NAMALWA (cell line): Measurements from ENCODE around the gene RCC1.
A peak's percentile ranks its signal among the peaks of the same experiment; 100 is the strongest.
"Not testable (repeated sequence)": the region's sequence is repeated elsewhere in the genome, so short reads cannot be mapped to it uniquely, and the experiment has no call there.

ENCODE experiments used
- DNase-seq: peaks from one replicate; pipeline ENCODE4 v3.0.0-alpha.2; 2015; ENCODE audit warnings: low spot score

The RCC1 gene

GRCh38 chr1:28545246-28545628, 39.4 kb downstream of the RCC1 start:
- no peak for DNase-seq

GRCh38 chr1:28548318-28548717, 42.5 kb downstream of the RCC1 start:
- DNase-seq = no peak

GRCh38 chr1:28551381-28551780, 45.5 kb downstream of the RCC1 start:
- DNase-seq = no peak

DNA sequence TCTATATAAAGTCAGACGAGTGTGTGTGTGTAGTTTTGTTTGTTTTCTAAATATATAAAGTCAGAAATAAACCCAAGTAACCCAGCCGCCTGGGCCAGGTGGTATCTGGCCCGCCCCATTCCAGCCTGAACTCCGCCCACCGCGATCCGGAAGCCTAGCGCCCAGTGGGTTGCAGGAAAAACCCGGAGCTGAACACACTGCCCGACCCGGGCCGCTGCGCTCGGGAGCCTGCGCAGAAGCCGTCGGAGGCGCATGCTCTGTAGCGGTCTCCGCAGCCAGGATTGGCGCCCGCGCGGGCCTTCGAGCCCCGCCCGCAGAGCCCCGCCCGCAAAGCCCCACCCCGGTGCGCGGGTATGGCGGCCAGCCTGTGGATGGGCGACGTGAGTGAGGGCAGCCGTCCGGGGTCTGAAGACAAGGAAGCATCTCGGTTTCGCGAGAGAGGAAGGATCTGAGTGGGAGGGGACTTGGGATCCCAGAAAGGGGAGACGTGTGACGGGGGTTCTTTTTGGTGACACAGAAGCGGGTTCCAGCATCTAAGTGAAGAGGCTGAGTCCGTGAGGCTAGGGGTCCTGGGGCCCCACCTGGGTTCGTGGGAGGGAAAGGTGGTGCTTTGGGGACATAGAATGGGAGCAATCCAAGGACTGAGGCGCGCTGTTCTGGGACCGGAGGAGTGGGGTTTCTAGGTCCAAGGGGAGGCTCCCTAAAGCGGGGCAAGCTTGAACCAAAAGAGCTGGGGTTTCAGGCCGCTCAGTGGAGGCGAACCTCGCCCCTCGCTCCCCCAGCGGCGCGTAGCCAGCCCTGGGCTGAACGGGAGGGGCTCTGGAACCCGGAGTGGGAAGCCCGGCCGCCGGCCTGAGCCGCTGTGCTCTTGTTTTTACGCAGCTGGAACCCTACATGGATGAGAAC, 47.2 kb downstream of the RCC1 start, which contains the start of gene TRNAU1AP:
TRNAU1AP (plus strand) TSS at position 328 of the 906 bp plus-strand sequence; CDS start at position 354, 26 bp downstream.
- peak; percentile 97 for DNase-seq

GRCh38 chr1:28560886-28561285, 55.0 kb downstream of the RCC1 start:
- DNase-seq = no peak

GRCh38 chr1:28564310-28564709, 58.5 kb downstream of the RCC1 start:
- DNase-seq = no peak

DNA sequence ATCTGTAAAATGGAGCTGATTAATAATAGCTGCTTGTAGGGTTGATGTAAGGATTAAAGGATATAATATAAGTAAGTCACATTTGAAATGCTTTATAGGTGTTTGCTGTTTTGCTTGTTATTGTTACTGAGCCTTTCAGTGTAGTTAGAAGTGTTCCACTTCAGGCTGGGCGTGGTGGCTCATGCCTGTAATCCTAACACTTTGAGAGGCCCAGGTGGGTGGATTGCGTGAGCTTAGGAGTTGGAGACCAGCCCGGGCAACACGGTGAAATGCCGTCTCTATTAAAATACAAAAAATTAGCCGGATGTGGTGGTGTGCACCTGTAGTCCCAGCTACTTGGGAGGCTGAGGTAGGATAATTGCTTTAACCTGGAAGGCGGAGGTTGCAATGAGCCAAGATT, 59.2 kb downstream of the RCC1 start:
- DNase-seq = no peak

DNA sequence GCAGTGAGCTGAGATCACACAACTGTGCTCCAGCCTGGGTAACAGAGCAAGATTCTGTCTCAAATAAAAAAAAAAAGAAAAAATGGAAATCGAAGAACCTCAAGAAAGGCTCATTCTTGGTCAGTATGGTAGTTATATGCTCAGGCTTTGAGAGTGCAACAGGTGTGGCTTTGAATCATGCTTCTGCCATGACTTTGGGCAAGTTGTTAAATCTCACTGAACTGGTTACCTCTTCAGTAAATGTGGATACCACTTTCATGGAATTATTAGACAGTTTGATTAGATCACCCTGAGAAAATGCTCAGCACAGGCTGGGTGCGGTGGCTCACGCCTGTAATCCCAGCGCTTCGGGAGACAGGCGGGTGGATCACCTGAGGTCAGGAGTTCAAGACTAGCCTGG, 59.9 kb downstream of the RCC1 start:
- DNase-seq = no peak

GRCh38 chr1:28566931-28567330, 61.1 kb downstream of the RCC1 start:
- DNase-seq = no peak

DNA sequence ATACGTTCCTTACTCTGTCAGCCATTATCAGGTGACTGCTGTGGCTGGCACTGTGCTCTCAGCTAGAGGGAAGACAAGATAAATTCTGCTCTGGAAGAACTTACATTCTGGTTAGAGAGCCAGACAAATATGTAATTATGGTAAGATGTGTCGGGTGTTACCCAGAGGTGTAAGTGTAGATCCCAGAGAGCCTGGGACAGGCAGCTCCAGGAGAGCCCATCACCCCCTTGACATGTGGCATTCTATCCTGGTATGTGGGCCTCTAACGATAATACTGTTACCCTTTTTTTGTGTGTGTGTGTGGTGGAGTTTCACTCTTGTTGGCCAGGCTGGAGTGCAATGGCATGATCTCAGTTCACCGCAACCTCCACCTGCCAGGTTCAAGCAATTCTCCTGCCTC, 66.1 kb downstream of the RCC1 start:
- DNase-seq = no peak

- DNase-seq = not testable (repeated sequence)
Measured at GRCh38 chr1:28572891-28573290, 67.0 kb downstream of the RCC1 start.

DNA sequence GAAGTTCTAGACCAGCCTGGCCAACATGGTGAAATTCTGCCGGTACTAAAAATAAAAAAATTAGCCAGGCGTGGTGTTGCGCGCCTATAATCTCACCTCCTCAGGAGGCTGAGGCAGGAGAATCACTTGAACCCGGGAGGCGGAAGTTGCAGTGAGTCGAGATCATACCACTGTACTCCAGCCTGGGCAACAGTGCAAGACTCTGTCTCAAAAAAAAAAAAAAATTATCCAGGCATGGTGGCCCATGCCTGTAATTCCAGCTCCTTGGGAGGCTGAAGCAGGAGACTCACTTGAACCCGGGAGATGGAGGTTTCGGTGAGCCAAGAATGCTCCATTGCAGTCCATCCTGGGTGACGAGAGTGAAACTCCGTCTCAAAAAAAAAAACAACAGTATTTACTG, 67.7 kb downstream of the RCC1 start:
- DNase-seq = no peak

GRCh38 chr1:28577052-28577678, 71.3 kb downstream of the RCC1 start:
- DNase-seq = peak; percentile 59

DNA sequence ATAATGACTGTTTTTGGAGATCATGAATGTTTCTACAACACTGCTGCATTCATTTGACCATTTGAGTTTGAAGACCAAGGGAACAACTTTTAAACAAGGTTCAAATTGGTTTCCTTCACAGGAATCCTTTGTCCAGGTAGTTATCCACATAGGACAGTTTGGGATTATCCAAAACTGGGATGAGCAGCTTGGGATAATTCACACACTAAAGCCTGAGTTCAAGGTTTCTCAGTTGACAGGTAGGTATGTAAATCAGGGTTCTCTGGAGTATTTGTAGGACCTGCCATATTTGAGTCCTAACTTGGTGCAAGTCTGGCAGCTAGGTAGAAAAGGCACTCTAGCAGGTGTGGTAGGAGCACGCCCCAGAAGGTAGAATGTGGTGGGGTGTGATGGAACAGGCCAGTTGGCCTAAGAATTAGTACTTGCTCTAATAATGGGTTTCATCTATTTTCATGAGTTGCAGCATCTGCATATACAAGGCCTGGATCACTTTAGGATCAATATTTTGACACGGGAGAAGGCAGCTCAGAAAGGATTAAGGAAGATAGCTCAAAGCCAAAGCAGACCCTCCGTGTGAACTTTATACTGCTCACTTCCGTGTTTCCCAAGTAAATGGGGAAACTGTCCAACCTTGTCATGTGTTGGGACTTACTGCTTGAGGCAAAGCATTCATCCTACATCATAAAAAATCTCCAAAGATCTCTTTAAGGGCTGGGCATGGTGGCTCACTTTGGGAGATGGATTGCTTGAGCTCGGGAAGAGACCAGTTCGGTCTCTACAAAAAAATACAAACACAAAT, 72.1 kb downstream of the RCC1 start:
- peak; percentile 61 for DNase-seq

DNA sequence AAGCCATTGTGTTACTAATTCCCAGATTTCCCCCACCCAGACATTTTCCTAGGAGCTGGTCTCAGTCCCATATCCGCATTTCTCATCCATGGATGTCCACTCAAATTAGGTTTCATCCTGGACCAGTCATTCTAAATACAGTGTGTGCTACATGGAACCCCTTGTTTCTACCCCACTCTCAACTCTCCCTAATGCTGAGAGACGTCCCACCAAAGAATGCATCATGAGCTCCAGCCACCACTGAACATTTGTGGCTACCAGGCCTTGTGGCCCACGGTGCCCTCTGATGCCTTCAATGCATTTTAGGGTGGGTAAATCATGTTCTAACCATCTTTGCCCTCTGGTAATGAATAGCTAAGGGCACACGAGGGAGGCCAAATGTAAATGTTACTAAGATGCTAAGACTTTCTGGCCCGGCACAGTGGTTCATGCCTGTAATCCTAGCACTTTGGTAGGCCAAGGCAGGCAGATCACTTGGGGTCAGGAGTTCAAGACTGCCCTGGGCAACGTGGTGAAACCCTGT, 72.9 kb downstream of the RCC1 start:
- no peak for DNase-seq

DNA sequence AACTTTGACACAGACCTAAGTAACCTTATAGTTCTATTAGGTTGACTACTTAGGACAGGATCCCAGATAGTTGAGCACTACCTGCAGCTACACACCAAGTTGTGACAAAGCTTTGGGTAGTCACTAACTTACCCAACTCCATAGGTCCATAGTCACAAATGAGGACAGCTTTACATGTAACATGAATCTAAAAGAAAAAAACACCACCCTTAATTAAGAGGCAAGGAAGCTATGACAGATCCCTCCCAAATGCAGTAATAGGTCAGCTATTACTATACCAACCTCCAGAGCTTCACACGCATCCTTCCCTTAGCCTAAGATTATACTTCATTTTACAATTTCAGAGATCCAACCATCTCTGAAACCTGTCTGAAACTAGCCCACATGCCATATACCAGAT, 73.6 kb downstream of the RCC1 start:
- no peak for DNase-seq

GRCh38 chr1:28580722-28581530, 75.1 kb downstream of the RCC1 start:
- DNase-seq = peak; percentile 68

DNA sequence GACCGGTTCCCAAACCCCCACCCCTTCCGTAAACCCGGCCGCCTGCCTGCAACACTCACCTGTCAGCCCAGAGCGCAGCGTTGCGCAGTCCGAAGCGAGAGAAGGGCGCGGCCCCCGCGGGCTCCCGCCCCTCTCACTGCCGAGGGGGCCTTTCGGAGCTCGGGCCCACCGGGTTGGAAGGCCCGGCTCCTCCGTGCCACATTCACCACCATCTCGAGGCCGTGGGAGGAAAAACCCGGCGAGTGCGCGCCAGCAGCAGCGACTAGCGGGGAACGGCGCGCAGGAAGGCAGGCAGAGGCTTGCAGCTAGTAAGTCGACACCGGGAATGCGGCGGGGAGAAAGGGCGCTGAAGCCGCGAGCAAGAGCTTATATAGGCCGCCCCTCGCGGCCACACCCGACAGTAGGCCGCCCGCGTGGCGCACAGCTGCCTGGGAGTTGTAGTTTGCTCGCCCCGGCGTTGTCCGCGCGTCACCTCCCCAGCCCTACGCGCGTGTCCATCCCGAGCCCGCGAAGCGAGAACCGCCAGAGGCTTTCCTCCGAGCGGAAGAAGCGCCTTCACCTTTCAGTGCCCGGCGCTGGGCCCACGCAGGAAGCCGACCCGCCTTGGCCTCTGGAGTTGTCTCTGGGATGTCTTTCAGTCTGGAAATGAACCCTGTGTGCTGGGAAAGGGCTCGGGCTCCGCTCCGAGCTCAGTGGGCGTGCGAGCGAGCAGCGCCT, 75.8 kb downstream of the RCC1 start:
- DNase-seq = peak; percentile 95

GRCh38 chr1:28582248-28582615, 76.4 kb downstream of the RCC1 start:
- no peak for DNase-seq

DNA sequence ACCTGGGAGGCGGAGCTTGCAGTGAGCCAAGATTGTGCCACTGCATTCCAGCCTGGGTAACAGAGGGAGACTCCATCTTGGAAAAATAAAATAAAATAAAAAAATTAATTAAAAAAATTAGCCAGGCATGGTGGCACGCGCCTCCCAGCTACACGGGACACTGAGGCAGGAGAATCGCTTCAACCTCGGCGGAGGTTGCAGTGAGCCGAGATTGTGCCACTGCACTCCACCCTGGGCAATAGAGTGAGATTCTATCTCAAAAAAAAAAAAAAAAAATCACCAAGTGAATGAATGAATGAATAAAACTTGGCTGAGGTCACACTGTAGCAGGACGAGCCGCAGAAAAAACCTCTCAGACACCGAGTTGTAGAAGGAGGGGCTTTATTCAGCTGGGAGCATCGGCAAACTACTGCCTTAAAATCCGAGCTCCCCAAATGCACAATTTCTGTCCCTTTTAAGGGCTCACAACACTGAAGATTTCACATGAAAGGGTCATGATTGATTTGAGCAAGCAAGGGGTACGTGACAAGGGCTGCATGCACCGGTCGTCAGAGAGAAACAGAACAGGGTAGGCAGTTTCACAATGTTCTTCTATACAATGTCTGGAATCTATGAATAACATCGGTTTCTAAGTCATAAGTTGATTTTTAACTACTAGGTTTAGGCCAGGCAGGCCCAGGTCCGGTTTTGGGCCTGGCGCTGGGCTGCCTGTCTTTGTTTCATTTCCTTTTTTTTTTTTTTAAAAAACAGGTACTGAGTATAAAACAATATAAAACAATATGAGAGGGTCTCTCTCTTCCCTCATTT, 80.9 kb downstream of the RCC1 start:
- DNase-seq = not testable (repeated sequence)
